ENCODE measurements around the gene SLC18B1. TPM values are rescaled to one million over a fixed set of nuclear protein-coding genes. Genes with fewer than 3 reads are reported as not detected.

Gene SLC18B1
- total and polyA plus RNA-seq, 4 experiments from 2014 or later = 11.6 to 19.5 (median 14.2) TPM

DNA sequence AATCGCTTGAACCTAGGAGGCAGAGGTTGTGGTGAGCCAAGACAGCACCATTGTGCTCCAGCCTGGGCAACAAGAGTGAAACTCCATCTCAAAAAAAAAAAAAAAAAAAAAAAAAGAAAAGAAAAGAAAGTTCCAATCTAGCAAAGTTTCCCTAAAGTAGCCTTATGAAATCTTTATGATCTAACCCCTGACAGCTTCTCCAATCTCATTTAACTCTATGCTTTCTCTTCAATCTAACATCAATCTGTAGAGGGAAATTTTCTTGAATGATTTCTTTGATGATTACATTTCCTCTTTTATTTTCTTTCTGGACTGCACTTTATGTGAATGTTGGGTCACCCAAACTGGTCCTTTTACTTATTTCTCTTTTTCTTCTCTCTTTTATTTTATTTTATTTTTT lies 2.2 kb upstream of the SLC18B1 start:
- peak overlapping the region in 2 of 8 donors; percentile 40 to 45 for H3K4me3 Mint-ChIP-seq
- H3K4me1 ChIP-seq (ENCODE audit: insufficient read depth, low read length) = peaks cover 12% of the 10 kb centered on the region
- intact Hi-C loops (cut with micrococcal nuclease) = no loop called here
- H3K27ac ChIP-seq (ENCODE audit: low read depth, low read length) = no peak overlapping the region
- no peaks in the 10 kb centered on the region for H3K27me3 Mint-ChIP-seq
- H3K9me3 ChIP-seq (ENCODE audit: control insufficient read depth in 1 of 2, low read length in 2 of 2) = no peaks in the 10 kb centered on the region
- H3K9me3 Mint-ChIP-seq = no peaks in the 10 kb centered on the region
- no peak for DNase-seq
- peaks cover 11 to 29% (median 19%) of the 10 kb centered on the region in 4 donors for H3K4me1 Mint-ChIP-seq
- H3K27ac Mint-ChIP-seq = peak overlapping the region in 5 of 7 donors; percentile 26 to 77 (median 60)
- POLR2A ChIA-PET (ENCODE audit: partially characterized antibody) = interaction anchor here (0.6 to 7.1 kb wide), 2 partner anchors 15 to 37 kb away, joined by 3 to 180 read pairs; partner anchors contain the start of gene RPS12
- no peaks in the 10 kb centered on the region for H3K27me3 ChIP-seq (ENCODE audit: insufficient read depth, low read length)
- H3K36me3 Mint-ChIP-seq = peaks cover 4 to 7% of the 10 kb centered on the region in 2 donors
- CTCF ChIA-PET (ENCODE audit: partially characterized antibody) = interaction anchor here (0.9 to 4.1 kb wide), 4 partner anchors 11 to 34 kb away, joined by 3 to 28 read pairs (median 15); no protein-coding TSS in a partner anchor
- no peak overlapping the region for H3K4me3 ChIP-seq (ENCODE audit: low read length in 2 of 2)
- H3K36me3 ChIP-seq (ENCODE audit: insufficient read depth, low read length) = no peaks in the 10 kb centered on the region

DNA sequence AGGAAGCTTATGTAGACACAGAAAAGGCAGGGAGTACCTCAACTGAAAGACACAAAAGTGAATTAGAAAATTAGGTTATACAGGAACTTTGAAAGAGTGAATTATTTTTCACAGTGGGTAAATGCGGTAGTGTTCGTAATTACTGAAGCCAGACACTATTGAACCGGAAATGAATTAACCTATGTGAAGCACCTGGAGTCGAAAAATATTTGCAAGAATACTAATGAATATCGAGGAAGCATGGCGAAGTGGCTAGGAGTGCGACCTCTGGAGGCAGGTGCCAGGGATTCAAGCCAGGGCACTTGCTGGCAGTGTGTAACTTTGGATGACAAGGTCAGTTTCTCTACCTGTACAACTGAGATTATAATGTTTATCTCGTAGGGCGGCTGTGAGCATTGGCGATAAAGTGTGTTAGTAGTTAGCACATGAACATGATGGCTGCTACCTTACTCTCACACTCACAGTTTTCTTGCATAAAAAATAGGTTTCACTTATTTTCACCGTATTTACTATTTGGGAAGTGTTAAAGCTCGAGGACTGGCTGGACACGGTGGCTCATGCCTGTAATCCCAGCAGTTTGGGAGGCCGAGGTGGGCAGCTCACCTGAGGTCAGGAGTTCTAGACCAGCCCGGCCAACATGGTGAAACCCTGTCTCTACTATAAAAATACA lies 567 bp upstream of the SLC18B1 start:
- Mint-ChIP-seq H3K9me3 (no peaks in the 10 kb centered on the region), H3K4me1 (peaks cover 19 to 43% (median 30%) of the 10 kb centered on the region in 4 donors), H3K27me3 (no peaks in the 10 kb centered on the region), H3K27ac (no peak overlapping the region), H3K36me3 (peaks cover 7 to 17% of the 10 kb centered on the region in 2 donors), H3K4me3 (no peak overlapping the region)
- H3K4me3 ChIP-seq (ENCODE audit: low read length in 2 of 2) = peak overlapping the region; percentile 63
- peak; percentile 67 to 75 (median 67) for DNase-seq
- no peaks in the 10 kb centered on the region for H3K27me3 ChIP-seq (ENCODE audit: insufficient read depth, low read length)
- no peak overlapping the region for H3K27ac ChIP-seq (ENCODE audit: low read depth, low read length)
- no peaks in the 10 kb centered on the region for H3K36me3 ChIP-seq (ENCODE audit: insufficient read depth, low read length)
- ChIA-PET POLR2A (ENCODE audit: partially characterized antibody) (interaction anchor here (0.7 to 7.1 kb wide), 11 partner anchors 10 to 1599 kb away, joined by 3 to 180 read pairs (median 4); partner anchors contain the start of genes RPS12 and STX7), CTCF (ENCODE audit: partially characterized antibody) (interaction anchor here (0.6 to 4.1 kb wide), 30 partner anchors 10 to 288 kb away, joined by 3 to 60 read pairs (median 4); partner anchors contain the start of genes RPS12, STX7 and TAAR1)
- H3K9me3 ChIP-seq (ENCODE audit: control insufficient read depth in 1 of 2, low read length in 2 of 2) = no peaks in the 10 kb centered on the region
- H3K4me1 ChIP-seq (ENCODE audit: insufficient read depth, low read length) = peaks cover 12% of the 10 kb centered on the region
- intact Hi-C loops (cut with micrococcal nuclease) = loop anchor here (1.0 kb wide), 4 partner anchors 14 to 268 kb away; no protein-coding TSS in a partner anchor

- Mint-ChIP-seq H3K4me1 (peaks cover 33 to 51% (median 39%) of the 10 kb centered on the region in 4 donors), H3K36me3 (peaks cover 27 to 36% of the 10 kb centered on the region in 2 donors), H3K27ac (peak overlapping the region in 1 of 7 donors; percentile 42), H3K27me3 (no peaks in the 10 kb centered on the region), H3K9me3 (no peaks in the 10 kb centered on the region), H3K4me3 (no peak overlapping the region)
- Histone ChIP-seq H3K4me1 (ENCODE audit: insufficient read depth, low read length) (peaks cover 23% of the 10 kb centered on the region), H3K27ac (ENCODE audit: low read depth, low read length) (no peak overlapping the region), H3K4me3 (ENCODE audit: low read length in 2 of 2) (no peak overlapping the region), H3K27me3 (ENCODE audit: insufficient read depth, low read length) (no peaks in the 10 kb centered on the region), H3K9me3 (ENCODE audit: control insufficient read depth in 1 of 2, low read length in 2 of 2) (no peaks in the 10 kb centered on the region), H3K36me3 (ENCODE audit: insufficient read depth, low read length) (no peaks in the 10 kb centered on the region)
- ChIA-PET POLR2A (ENCODE audit: partially characterized antibody) (interaction anchor here (7.1 kb wide), 1 partner anchor 20 kb away, joined by 180 read pairs; the partner anchor contains the start of gene RPS12), CTCF (ENCODE audit: partially characterized antibody) (interaction anchor here (2.1 to 2.9 kb wide), 2 partner anchors 15 to 32 kb away, joined by 6 read pairs; no protein-coding TSS in a partner anchor)
- no peak for DNase-seq
- intact Hi-C loops (cut with micrococcal nuclease) = no loop called here
Measured at GRCh38 chr6:132795461-132795860, 3.0 kb downstream of the SLC18B1 start.

DNA sequence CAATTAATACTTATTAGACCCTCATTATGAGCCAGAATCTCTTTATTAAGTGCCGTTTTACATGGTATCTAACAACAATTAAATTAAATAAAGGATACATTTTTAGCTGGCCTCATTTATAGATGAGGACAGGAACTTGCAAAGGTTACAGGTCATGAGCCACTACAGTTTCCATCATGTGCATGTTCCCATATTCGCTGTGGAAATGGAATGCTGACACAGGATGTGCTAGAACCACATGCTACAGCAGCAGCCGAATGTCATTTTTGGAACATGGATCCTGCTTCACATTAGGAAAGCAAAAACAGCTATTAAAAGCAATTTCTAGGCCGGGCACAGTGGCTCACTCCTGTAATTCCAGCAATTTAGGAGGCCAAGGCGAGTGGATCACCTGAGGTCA lies 5.9 kb downstream of the SLC18B1 start:
- H3K27ac Mint-ChIP-seq = peak overlapping the region in 2 of 7 donors; percentile 7 to 66

GRCh38 chr6:132790450-132790849 lies 8.0 kb downstream of the SLC18B1 start:
- no peak overlapping the region for H3K27ac Mint-ChIP-seq
- H3K36me3 Mint-ChIP-seq = peaks cover 53 to 58% of the 10 kb centered on the region in 2 donors
- POLR2A ChIA-PET (ENCODE audit: partially characterized antibody) = interaction anchor here (1.2 to 1.4 kb wide), 2 partner anchors 22 to 24 kb away, joined by 4 to 6 read pairs; partner anchors contain the start of gene RPS12
- Histone ChIP-seq H3K9me3 (ENCODE audit: control insufficient read depth in 1 of 2, low read length in 2 of 2) (no peaks in the 10 kb centered on the region), H3K36me3 (ENCODE audit: insufficient read depth, low read length) (peaks cover 9% of the 10 kb centered on the region), H3K4me3 (ENCODE audit: low read length in 2 of 2) (no peak overlapping the region), H3K4me1 (ENCODE audit: insufficient read depth, low read length) (peaks cover 11% of the 10 kb centered on the region), H3K27me3 (ENCODE audit: insufficient read depth, low read length) (no peaks in the 10 kb centered on the region), H3K27ac (ENCODE audit: low read depth, low read length) (no peak overlapping the region)
- intact Hi-C loops (cut with micrococcal nuclease) = no loop called here
- H3K4me1 Mint-ChIP-seq = peaks cover 20 to 29% (median 24%) of the 10 kb centered on the region in 4 donors
- H3K27me3 Mint-ChIP-seq = no peaks in the 10 kb centered on the region
- H3K4me3 Mint-ChIP-seq = no peak overlapping the region
- CTCF ChIA-PET (ENCODE audit: partially characterized antibody) = interaction anchor here (4.2 kb wide), 1 partner anchor 10 kb away, joined by 28 read pairs; the partner anchor contains the start of gene SLC18B1
- DNase-seq = no peak
- no peaks in the 10 kb centered on the region for H3K9me3 Mint-ChIP-seq

More for the DNA sequence above, 5.9 kb downstream of the SLC18B1 start:
- H3K27ac ChIP-seq (ENCODE audit: low read depth, low read length) = no peak overlapping the region
- ChIA-PET CTCF (ENCODE audit: partially characterized antibody) (interaction anchor here (0.6 to 1.9 kb wide), 3 partner anchors 12 to 122 kb away, joined by 3 to 5 read pairs (median 4); no protein-coding TSS in a partner anchor), POLR2A (ENCODE audit: partially characterized antibody) (interaction anchor here (2.7 kb wide), 1 partner anchor 22 kb away, joined by 16 read pairs; the partner anchor contains the start of gene RPS12)
- intact Hi-C loops (cut with micrococcal nuclease) = no loop called here
- H3K4me3 ChIP-seq (ENCODE audit: low read length in 2 of 2) = no peak overlapping the region
- Mint-ChIP-seq H3K27me3 (no peaks in the 10 kb centered on the region), H3K36me3 (peaks cover 40 to 45% of the 10 kb centered on the region in 2 donors), H3K4me1 (peaks cover 28 to 45% (median 36%) of the 10 kb centered on the region in 4 donors), H3K4me3 (no peak overlapping the region), H3K9me3 (no peaks in the 10 kb centered on the region)
- DNase-seq = no peak
- H3K36me3 ChIP-seq (ENCODE audit: insufficient read depth, low read length) = peaks cover 4% of the 10 kb centered on the region
- no peaks in the 10 kb centered on the region for H3K9me3 ChIP-seq (ENCODE audit: control insufficient read depth in 1 of 2, low read length in 2 of 2)
- peaks cover 19% of the 10 kb centered on the region for H3K4me1 ChIP-seq (ENCODE audit: insufficient read depth, low read length)
- H3K27me3 ChIP-seq (ENCODE audit: insufficient read depth, low read length) = no peaks in the 10 kb centered on the region

DNA sequence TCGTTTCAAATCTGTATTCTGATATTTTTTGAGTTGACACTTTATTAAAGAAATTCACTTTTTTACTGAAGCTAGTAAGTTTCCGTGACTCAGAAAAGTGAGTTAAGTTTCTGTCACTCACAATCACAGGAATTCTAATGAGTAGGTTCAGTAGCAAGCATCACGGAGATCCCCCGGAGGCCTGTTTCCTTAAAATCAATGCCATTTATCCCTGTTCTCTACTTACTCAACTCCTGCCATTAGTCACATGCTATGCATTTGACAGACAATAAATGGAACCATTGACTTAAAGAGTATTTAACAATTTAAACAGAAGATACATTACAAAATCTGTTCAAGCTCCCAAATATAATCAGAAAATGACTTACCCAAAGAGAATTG lies 9.1 kb downstream of the SLC18B1 start:
- DNase-seq = no peak
- H3K36me3 Mint-ChIP-seq = peaks cover 47 to 58% of the 10 kb centered on the region in 2 donors
- H3K27ac Mint-ChIP-seq = no peak overlapping the region
- Histone ChIP-seq H3K4me1 (ENCODE audit: insufficient read depth, low read length) (peaks cover 11% of the 10 kb centered on the region), H3K4me3 (ENCODE audit: low read length in 2 of 2) (no peak overlapping the region), H3K27me3 (ENCODE audit: insufficient read depth, low read length) (no peaks in the 10 kb centered on the region), H3K27ac (ENCODE audit: low read depth, low read length) (no peak overlapping the region), H3K36me3 (ENCODE audit: insufficient read depth, low read length) (peaks cover 9% of the 10 kb centered on the region), H3K9me3 (ENCODE audit: control insufficient read depth in 1 of 2, low read length in 2 of 2) (no peaks in the 10 kb centered on the region)
- no peaks in the 10 kb centered on the region for H3K27me3 Mint-ChIP-seq
- H3K4me1 Mint-ChIP-seq = peaks cover 12 to 21% (median 18%) of the 10 kb centered on the region in 4 donors
- H3K4me3 Mint-ChIP-seq = no peak overlapping the region
- CTCF ChIA-PET (ENCODE audit: partially characterized antibody) = interaction anchor here (4.2 kb wide), 1 partner anchor 11 kb away, joined by 28 read pairs; the partner anchor contains the start of gene SLC18B1
- POLR2A ChIA-PET (ENCODE audit: partially characterized antibody) = interaction anchor here (1.0 to 1.1 kb wide), 2 partner anchors 9 to 25 kb away, joined by 3 to 5 read pairs; partner anchors contain the start of genes RPS12 and SLC18B1
- intact Hi-C loops (cut with micrococcal nuclease) = no loop called here
- no peaks in the 10 kb centered on the region for H3K9me3 Mint-ChIP-seq

Data from CD4-positive, alpha-beta memory T cell (primary cell).